Measurements from ENCODE around the gene SCFD2.

SCFD2 gene

DNA sequence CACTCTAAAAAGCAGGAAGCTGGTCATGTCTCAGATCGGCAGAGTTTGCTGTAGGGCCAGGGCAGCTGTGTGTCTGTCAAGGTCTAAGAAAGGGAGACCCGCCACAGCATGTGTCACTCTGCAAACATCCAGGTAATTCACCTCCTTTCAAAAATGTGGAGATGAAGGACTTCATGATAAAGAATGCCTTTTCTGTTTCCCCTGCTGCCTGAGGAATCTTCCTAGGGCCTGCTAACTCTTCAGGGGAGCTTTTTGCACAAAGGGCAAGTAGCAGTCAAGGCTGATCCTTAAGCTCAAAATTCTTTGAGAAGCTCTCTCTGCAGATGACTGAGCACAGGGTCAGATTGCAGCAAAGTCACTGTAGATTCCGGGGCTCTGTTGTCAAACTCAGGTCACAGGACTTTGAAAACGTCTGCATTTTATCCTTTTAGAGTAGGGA lies 482.7 kb downstream of the SCFD2 start:
- no peak for DNase-seq (ENCODE audit: low spot score)

DNA sequence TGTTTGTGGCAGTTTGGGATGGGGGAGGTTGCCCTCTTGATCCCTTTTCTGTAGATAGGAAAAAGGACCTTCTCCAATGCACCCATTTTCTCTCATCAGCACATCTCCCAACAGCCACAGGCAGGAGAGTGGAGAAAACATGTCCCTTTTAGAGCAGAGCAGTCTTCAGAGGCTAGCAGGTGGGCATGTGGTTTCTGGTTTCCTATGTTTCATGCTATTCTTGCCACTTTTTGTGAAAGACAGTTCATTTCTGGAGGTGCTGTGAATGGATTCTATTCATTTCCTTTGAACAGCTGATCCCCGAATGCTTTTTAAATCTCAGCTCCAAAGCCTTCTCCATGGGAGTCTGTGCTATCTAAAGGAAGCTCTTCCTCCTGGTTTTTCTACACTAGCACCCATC lies 484.9 kb downstream of the SCFD2 start:
- DNase-seq (ENCODE audit: low spot score): no peak

- DNase-seq (ENCODE audit: low spot score): no peak
Measured at GRCh38 chr4:52879471-52879870, 486.4 kb downstream of the SCFD2 start.

GRCh38 chr4:52877694-52878093 lies 488.2 kb downstream of the SCFD2 start:
- DNase-seq (ENCODE audit: low spot score): no peak

- no peak for DNase-seq (ENCODE audit: low spot score)
Measured at GRCh38 chr4:52877036-52877435, 488.8 kb downstream of the SCFD2 start.

- no peak for DNase-seq (ENCODE audit: low spot score)
Measured at GRCh38 chr4:52876069-52876468, 489.8 kb downstream of the SCFD2 start.

DNA sequence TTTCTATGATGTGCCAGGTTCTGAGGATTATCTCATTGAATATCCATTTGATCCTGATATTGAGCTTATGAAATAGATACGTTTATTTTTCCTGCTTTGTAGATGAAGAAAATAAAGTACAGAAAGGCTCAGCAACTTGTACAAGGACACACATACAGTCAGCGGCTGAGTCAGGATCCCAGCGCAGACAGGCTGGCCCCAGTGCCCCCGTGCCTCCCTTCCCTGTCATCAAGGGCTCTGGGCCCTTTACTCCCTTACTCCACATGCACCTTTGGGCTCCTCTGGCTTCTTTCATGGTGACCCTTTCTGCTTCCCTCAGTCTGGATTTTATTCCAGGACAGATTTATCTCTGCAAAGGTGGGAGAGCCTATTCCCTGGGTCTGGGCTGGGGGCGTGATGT lies 490.9 kb downstream of the SCFD2 start:
- no peak for DNase-seq (ENCODE audit: low spot score)

GRCh38 chr4:52873861-52874343 lies 492.0 kb downstream of the SCFD2 start:
- DNase-seq (ENCODE audit: low spot score): no peak

DNA sequence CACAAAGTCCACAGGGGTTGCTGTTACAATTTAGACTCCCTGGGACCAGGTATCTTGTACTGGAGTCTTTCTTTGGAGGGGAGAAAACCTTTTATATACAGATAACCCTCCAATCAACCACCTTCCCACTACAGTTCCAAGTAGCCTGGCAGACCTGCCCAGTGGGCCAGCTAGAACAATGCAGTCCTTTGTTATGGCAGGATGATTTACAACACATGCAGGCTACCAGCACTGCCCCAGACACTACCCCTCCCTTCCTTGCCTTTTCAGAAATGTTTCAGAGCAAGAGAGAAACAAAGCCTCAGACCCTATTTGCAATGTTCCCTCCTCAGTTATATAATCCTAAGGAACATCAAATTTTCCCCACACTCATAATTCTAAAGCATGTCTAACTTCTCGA lies 492.7 kb downstream of the SCFD2 start:
- DNase-seq (ENCODE audit: low spot score): no peak

DNA sequence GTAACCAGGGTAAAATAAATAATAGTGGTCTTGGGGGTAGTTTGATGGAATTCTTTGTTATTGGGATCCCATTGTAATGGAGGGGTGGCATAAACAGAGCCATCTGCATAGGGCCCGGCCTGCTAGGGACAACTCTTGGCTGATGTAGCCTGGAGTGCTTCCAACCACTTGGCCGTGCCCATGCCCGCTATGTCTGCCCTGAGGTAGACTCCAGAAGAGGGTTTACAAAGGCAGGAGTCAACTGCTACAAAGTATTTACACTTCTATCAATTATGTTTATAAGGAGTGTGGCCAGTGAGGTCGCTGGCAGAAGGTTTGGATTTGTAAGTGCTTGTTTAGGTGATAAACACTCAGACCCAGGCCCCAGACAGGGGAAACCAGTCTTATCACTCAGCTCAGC lies 495.6 kb downstream of the SCFD2 start:
- DNase-seq (ENCODE audit: low spot score): no peak

DNA sequence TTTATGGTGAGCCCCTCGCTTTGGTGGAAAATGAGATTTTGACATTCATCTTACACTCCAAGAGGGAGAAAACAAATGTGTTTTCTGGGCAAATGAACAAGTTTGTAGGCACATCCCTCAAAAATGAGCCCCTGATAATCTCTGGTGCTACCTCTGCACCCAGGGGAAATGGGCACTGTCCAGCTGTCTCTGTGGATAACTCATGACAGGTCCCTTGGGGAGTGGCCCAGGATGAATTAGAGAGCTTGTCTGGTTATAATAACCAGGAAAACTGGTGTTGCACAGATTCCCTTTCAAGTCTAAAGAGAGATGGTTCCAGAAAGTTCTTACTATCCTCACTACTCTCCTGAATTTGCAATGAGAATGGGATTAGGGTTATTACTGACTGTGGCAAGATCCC lies 496.2 kb downstream of the SCFD2 start:
- DNase-seq (ENCODE audit: low spot score): no peak

GRCh38 chr4:52869196-52869595 lies 496.7 kb downstream of the SCFD2 start:
- no peak for DNase-seq (ENCODE audit: low spot score)

DNA sequence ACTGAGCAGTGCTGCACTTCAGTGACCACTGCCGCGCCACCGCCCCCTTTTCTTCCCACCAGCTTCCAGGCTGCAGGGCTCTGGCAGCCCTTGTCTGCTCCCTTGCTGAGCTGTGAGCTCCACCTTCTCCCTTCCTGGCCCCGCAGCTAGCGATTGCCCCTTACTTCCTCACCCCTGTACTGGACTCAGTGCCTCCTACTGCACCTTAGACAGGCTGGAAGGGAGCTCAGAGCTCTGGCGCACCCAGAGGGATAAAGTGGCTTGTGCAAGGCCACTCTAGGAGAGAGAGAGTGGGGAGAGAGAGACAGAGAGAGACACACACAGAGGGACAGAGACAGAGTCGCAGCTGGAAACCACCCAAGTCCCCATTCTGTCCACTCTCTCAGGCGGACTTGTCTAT lies 497.7 kb downstream of the SCFD2 start:
- no peak for DNase-seq (ENCODE audit: low spot score)

DNA sequence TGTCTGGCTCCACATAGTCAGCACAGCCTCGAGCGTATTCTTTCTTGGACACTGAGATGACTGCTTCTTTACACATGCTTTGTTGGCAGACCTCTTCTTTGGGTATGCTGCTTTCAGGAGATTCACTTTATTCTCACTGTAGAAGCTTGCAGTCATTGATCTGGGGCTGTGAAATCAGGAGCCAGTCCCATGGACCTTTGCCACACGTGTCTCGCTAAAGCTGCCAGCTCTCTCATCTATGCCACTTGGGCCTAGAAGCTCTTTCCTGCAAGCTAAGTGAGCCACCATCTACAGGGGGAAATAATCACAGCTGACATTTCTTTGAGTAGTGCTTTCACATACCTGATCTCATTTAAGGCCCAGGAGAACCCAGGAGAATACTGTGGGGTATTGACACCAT lies 498.7 kb downstream of the SCFD2 start:
- DNase-seq (ENCODE audit: low spot score): no peak

DNA sequence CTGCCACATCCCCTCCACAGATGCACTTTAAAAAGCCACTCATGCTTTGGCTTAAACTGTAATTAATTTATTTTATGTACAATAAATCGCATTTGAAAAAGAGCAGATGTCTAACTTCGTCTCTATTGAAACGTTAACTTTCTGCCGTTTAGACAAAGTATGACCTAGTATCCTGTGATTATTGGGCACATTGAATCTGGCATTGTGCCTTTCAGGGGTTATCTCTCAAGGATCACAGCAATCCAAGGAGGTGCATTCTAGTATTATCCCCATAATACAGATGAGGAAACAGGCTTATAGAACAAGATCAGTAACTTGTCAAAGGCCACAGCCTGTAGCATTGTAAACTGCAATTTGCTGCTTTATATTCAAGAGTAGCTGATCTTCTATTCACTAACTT lies 499.1 kb downstream of the SCFD2 start:
- no peak for DNase-seq (ENCODE audit: low spot score)

DNA sequence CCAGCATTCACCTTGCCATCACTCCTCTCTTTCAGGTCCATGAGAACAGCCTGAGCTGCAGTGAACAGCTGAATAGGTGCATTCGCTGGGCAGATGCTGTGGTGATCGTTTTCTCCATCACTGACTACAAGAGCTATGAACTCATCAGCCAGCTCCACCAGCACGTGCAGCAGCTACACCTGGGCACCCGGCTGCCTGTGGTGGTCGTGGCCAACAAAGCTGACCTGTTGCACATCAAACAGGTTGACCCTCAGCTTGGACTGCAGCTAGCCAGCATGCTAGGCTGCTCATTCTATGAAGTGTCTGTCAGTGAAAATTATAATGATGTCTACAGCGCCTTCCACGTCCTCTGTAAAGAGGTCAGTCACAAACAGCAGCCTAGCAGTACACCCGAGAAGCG lies 500.6 kb downstream of the SCFD2 start:
- no peak for DNase-seq (ENCODE audit: low spot score)

DNA sequence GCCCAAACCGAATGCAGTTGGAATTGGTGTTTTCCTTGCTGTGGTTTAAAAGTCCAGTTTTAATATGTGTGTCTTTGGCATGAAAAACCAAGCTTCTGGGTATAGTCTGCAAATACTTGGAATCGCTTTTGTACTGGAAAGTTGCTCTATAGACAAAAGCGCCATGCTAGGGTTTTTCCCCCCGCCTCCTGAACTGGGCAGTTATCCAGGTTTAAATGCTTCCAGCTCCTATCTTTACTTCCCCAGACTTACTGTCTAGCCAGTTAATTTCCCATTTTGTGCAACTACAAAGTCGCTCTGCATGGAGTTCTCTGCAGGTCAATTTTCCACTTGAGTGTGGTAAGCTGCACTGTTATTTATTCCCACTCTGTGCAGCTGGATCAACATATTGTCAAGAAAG lies 501.1 kb downstream of the SCFD2 start:
- DNase-seq (ENCODE audit: low spot score): no peak

GRCh38 chr4:52863324-52863723 lies 502.5 kb downstream of the SCFD2 start:
- no peak for DNase-seq (ENCODE audit: low spot score)

DNA sequence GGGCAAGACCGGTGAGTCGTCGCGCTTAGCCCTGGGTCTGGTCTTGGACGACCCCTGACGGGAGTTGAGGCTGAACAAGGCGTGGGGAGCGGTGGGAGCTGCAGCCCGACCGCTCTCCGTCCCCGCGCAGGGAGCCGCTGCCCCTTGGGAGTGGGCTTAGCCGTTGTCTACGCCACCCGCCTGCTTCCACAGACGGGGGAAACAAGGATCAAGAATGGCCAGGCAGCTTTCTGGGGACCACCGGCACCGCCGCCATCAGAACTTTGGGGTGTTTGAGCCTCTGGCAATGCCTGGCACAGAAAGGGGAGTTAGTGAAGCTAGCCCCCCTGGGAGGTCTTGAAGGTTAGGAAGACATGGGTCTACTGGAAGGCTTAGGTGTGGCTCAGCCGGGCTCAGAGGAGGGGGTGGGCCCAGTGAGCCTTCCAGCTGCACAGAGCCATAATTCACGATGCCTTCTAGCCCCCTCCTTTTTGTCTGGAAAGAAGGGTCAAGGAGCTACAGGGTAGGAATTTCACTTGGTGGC lies 503.2 kb downstream of the SCFD2 start:
- no peak for DNase-seq (ENCODE audit: low spot score)

- DNase-seq (ENCODE audit: low spot score): peak; percentile 79
Measured at GRCh38 chr4:52861879-52862616, 503.8 kb downstream of the SCFD2 start, which contains the start of gene RASL11B. RASL11B (plus strand) TSS chr4:52862317; CDS start chr4:52862508, 191 bp downstream.

- DNase-seq (ENCODE audit: low spot score): no peak
Measured at GRCh38 chr4:52861171-52861823, 504.6 kb downstream of the SCFD2 start.

GRCh38 chr4:52860361-52860760 lies 505.5 kb downstream of the SCFD2 start:
- DNase-seq (ENCODE audit: low spot score): no peak

GRCh38 chr4:52856801-52857200 lies 509.1 kb downstream of the SCFD2 start:
- DNase-seq (ENCODE audit: low spot score): no peak

Data from CD4-positive, alpha-beta T cell treated with Interleukin-15 for 4 hours (primary cell).